Lower leg skin (tissue), 4 donors: Measurements from ENCODE around the gene TXNDC15. TPM values are rescaled to one million over a fixed set of nuclear protein-coding genes. Genes with fewer than 3 reads are reported as not detected.

Experiments
- DNase-seq, 2 donors: peaks; one replicate each; pipeline ENCODE4 v3.0.0-alpha.2; 2019; ENCODE audit warnings: low spot score in 2 of 2
- H3K4me3 ChIP-seq: fragments of 200-600 bp; sonication (generic); 2 replicates; pipeline ENCODE4 v1.5.1; 2017; ENCODE audit warnings: mild to moderate bottlenecking, low read depth; ENCODE audit not compliant: poor library complexity, severe bottlenecking
- POLR2A ChIP-seq, 2 donors: fragments of 450-650 bp; IDR thresholded peaks; one replicate each; pipeline ENCODE4 v1.6.1; 2016 to 2017; ENCODE audit warnings: antibody characterized with exemption in 2 of 2, mild to moderate bottlenecking in 1 of 2, moderate library complexity in 1 of 2
- WGBS, 2 donors: methylation state at CpG; one replicate each; pipeline ENCODE4 v1.1.5; 2018; 5-methylcytosine and 5-hydroxymethylcytosine counted together
- intact Hi-C: fragments of 100-400 bp; cut with DNase I; formaldehyde crosslinking; loops from one replicate; pipeline ENCODE4 v1.15.0; 2023; ENCODE audit warnings: low total_unique reads
- total RNA-seq, 4 donors: library from RNA; depleted of rRNA; stranded (reverse); fragments of >200 nt; gene quantifications; one replicate each; pipeline ENCODE4 v1.1.0, GENCODE V29; 2016
- TF ChIP-seq, protein P1 (sequence below), 3 donors: fragments of 450-650 bp; IDR thresholded peaks; one replicate each; pipeline ENCODE4 v1.5.1; 2016; ENCODE audit warnings: antibody characterized with exemption in 3 of 3, mild to moderate bottlenecking in 3 of 3, moderate library complexity in 2 of 3

Gene TXNDC15
- total RNA-seq, 4 donors from 2014 or later, result 32.4 to 71.7 (median 49.7) TPM

DNA sequence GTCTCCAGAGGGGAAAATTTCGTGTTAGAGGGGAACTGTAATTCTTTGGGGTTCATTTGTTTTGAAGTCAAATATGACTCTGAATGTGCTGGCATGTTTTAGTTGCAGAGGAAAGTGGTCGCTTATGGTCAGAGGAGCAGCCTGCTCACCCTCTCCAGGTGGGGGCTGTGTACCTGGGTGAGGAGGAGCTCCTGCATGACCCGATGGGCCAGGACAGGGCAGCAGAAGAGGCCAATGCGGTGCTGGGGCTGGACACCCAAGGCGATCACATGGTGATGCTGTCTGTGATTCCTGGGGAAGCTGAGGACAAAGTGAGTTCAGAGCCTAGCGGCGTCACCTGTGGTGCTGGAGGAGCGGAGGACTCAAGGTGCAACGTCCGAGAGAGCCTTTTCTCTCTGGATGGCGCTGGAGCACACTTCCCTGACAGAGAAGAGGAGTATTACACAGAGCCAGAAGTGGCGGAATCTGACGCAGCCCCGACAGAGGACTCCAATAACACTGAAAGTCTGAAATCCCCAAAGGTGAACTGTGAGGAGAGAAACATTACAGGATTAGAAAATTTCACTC, 13.5 kb downstream of the TXNDC15 start:
- intact Hi-C loops, result no loop called here
- H3K4me3 ChIP-seq, result no peak overlapping the region
- TF ChIP-seq, protein P1, sequence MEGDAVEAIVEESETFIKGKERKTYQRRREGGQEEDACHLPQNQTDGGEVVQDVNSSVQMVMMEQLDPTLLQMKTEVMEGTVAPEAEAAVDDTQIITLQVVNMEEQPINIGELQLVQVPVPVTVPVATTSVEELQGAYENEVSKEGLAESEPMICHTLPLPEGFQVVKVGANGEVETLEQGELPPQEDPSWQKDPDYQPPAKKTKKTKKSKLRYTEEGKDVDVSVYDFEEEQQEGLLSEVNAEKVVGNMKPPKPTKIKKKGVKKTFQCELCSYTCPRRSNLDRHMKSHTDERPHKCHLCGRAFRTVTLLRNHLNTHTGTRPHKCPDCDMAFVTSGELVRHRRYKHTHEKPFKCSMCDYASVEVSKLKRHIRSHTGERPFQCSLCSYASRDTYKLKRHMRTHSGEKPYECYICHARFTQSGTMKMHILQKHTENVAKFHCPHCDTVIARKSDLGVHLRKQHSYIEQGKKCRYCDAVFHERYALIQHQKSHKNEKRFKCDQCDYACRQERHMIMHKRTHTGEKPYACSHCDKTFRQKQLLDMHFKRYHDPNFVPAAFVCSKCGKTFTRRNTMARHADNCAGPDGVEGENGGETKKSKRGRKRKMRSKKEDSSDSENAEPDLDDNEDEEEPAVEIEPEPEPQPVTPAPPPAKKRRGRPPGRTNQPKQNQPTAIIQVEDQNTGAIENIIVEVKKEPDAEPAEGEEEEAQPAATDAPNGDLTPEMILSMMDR (IDR thresholded peaks at IDR 0.05), result no peak
- TF ChIP-seq POLR2A (IDR thresholded peaks at IDR 0.05), result no peak
- peak in 1 of 2 donors; percentile 68 for DNase-seq
- WGBS, 2 donors, result 89 to 93% methylated on average over 14 of the region's 14 CpGs

DNA sequence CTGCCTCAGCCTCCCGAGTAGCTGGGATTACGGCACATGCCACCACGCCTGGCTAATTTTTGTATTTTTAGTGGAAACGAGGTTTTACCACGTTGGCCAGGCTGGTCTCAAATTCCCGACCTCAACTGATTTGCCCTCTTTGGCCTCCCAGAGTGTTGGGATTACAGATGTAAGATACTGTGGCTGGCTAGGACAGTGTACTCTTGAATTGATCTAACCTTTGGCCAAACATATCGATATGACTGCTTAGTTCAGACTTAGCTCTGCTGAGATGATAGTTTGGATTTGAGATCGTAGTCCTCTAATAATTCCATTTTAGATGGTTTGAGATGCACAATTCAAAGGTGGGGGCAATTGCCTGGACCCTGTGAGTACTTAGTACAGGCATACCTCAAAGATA, 15.2 kb downstream of the TXNDC15 start:
- 95 to 98% methylated on average over 8 of the region's 8 CpGs for WGBS, 2 donors
- peak in 1 of 2 donors; percentile 32 for DNase-seq
- TF ChIP-seq, protein P1 (IDR thresholded peaks at IDR 0.05), result no peak
- TF ChIP-seq POLR2A (IDR thresholded peaks at IDR 0.05), result no peak
- intact Hi-C loops, result no loop called here
- no peak overlapping the region for H3K4me3 ChIP-seq

DNA sequence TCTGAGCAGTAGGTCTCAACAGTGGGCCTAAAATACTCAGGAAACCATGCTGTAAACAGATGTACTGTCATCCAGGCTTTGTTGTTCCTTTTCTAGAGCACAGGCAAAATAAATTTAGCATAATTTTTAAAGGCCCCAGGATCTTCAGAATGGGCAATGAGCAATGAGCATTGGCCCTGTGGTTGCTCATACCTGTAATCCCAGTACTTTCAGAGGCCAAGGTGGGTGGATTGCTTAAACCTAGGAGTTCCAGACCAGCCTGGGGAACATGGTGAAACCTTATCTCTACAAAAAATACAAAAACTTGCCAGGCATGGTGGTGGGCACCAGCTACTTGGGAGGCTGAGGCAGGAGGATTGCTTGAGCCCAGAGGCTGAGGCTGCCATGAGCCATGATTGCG, 17.3 kb downstream of the TXNDC15 start:
- TF ChIP-seq POLR2A (IDR thresholded peaks at IDR 0.05), result no peak
- TF ChIP-seq, protein P1 (IDR thresholded peaks at IDR 0.05), result no peak
- no peak for DNase-seq
- intact Hi-C loops, result no loop called here
- WGBS, 2 donors, result 92 to 100% methylated on average over 1 of the region's 1 CpG
- H3K4me3 ChIP-seq, result no peak overlapping the region

DNA sequence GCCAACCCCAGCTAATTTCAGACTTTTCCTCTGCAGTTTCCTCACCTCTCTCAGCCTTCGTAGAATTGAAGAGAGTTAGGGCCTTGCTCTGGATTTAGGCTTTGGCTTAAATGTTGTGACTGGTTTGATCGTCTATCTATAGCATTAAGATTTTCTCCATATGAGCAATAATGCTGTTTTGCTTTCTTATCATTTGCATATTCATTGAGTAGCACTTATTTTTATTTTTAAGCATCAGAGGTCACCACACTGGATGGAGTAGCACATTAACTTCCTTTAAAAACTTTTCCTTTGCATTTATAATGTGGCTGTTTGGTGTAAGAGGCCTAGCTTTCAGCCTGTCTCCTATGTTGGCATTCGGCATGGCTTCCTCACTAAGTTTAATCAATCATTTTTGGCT, 18.1 kb downstream of the TXNDC15 start:
- intact Hi-C loops, result no loop called here
- TF ChIP-seq, protein P1 (IDR thresholded peaks at IDR 0.05), result no peak
- TF ChIP-seq POLR2A (IDR thresholded peaks at IDR 0.05), result no peak
- no peak for DNase-seq
- 93 to 96% methylated on average over 3 of the region's 3 CpGs for WGBS, 2 donors
- no peak overlapping the region for H3K4me3 ChIP-seq

DNA sequence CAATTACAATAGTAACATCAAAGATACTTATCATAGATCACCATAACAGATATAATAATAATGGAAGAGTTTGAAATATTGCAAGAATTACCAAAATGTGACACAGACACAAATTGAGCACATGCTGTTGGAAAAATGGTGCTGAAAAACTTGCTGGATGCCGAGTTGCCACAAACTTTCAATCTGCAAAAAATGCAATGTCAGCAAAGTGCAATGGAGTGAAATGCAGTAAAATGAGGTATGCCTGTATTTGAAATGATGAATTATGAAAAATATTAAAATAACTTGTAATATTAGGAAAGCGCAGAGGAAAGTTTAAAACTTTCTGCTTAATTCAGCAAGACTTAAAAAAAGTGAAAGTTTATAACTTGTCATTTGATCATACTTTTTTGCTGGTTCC, 18.8 kb downstream of the TXNDC15 start:
- 90 to 91% methylated on average over 2 of the region's 2 CpGs for WGBS, 2 donors
- H3K4me3 ChIP-seq, result no peak overlapping the region
- TF ChIP-seq, protein P1 (IDR thresholded peaks at IDR 0.05), result no peak
- no peak for TF ChIP-seq POLR2A (IDR thresholded peaks at IDR 0.05)
- DNase-seq, result no peak
- intact Hi-C loops, result no loop called here
